GM12892 (cell line): ENCODE data around the gene COL5A1.

Experiments
- DNase-seq: peaks from one replicate; pipeline ENCODE4 v3.0.0; 2011; ENCODE audit not compliant: insufficient read length
- FAIRE-seq: peaks from 2 replicates; lab custom pipeline; 2011; peaks lifted over from hg19 to GRCh38; lab: Jason Lieb, UNC
- POLR2A ChIP-seq: IDR thresholded peaks from 2 replicates; pipeline ENCODE4 v1.6.1; 2011; ENCODE audit warnings: low read depth, low read length, control low read depth
- POLR2AphosphoS5 ChIP-seq: IDR thresholded peaks from 2 replicates; pipeline ENCODE4 v1.6.1; 2011; ENCODE audit warnings: low read depth, low read length, control low read depth
- TAF1 ChIP-seq: IDR thresholded peaks from 2 replicates; pipeline ENCODE4 v1.6.1; 2011; ENCODE audit warnings: low read depth, mild to moderate bottlenecking, control low read depth, low read length, borderline replicate concordance

COL5A1 gene

GRCh38 chr9:134726026-134726721 is 84.6 kb downstream of the COL5A1 start:
- FAIRE-seq (no peak), DNase-seq (no peak)
- no peak for TF ChIP-seq POLR2A
- TF ChIP-seq TAF1, result no peak
- no peak for TF ChIP-seq POLR2AphosphoS5

DNA sequence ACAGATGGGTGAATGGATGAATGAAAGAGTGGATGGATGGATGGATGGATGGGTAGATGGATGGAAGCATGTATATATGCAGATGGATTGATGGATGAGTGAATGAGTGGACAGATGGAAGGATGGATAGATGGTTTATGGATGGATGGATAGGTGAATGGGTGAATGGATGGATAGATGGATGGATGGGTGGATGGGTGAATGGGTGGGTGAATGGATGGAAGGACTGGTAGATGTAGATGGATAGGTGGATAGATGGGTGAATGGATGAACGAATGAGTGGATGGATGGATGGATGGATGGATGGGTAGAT is 85.1 kb downstream of the COL5A1 start:
- no peak for FAIRE-seq
- no peak for DNase-seq
- TF ChIP-seq TAF1 (no peak), POLR2AphosphoS5 (no peak), POLR2A (no peak)

DNA sequence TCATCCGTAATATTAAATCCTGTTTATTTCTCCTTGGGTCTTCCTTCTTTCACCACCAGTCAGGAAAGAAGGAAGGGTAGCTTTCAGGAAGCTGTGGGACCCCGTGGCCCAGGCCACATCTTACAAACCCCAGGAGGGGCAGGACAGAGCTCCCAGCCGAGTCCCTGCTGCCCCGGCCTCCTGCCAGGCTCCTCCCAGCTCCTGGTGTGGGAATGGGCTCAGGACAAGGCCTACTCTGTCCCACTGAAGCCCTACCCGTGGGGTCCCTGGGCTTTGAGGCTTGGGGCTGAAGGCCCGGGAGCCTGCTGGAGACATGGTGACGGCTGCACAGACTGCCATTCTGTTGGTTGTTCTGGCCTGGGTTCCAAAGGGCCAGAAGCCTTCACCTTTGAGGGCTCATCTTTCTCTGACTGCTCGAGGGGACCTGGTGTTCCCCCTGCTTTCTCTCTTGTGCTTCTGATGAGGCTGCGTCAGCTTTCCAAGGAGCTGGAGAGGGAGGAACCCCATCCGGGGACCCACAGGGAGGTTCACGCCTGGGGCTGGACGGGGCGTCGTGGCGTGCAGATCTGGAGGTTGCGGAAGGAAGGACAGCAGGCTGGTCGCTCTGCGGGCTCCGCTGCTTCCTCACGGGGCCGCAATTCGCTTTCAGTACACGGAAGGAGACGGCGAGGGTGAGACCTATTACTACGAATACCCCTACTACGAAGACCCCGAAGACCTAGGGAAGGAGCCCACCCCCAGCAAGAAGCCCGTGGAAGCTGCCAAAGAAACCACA is 86.6 kb downstream of the COL5A1 start:
- TF ChIP-seq POLR2AphosphoS5, result no peak
- no peak for TF ChIP-seq POLR2A
- no peak for TF ChIP-seq TAF1
- DNase-seq (no peak), FAIRE-seq (no peak)

DNA sequence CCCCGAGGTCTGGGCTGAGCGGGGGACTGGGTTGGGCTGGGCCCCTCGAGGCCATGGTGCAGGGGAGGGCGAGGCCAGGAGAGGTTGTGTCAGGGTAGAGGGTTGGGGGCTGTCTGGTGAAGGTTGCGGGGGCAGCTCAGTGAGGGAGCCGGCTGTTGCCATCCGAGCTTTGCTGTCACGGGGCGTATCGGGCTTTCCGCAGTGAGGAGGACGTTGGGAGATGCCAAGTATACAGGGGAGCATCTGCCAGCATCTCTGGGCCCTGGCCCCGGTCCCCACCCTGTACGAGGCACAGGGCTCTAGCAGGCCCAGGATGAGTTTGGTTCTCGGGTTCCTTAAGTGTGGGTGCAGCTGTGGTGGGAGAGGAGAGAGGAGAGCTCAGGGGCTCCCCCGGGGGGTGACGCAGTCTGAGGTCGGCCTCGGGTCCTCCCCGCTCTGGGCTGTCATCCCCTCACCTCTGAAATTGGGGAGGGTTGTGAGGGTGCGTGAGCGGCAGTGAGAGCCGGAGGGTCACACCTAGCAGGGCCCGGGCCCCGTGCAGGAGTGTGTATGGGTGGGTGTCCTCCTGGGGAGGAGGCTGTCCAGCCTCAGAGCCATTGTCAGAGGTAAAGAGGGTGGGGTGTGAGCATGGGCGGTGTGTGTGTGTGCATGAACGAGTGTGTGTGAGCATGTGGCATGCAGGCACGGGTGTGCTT is 87.3 kb downstream of the COL5A1 start:
- no peak for DNase-seq
- FAIRE-seq, result no peak
- no peak for TF ChIP-seq POLR2A
- TF ChIP-seq TAF1, result no peak
- no peak for TF ChIP-seq POLR2AphosphoS5

DNA sequence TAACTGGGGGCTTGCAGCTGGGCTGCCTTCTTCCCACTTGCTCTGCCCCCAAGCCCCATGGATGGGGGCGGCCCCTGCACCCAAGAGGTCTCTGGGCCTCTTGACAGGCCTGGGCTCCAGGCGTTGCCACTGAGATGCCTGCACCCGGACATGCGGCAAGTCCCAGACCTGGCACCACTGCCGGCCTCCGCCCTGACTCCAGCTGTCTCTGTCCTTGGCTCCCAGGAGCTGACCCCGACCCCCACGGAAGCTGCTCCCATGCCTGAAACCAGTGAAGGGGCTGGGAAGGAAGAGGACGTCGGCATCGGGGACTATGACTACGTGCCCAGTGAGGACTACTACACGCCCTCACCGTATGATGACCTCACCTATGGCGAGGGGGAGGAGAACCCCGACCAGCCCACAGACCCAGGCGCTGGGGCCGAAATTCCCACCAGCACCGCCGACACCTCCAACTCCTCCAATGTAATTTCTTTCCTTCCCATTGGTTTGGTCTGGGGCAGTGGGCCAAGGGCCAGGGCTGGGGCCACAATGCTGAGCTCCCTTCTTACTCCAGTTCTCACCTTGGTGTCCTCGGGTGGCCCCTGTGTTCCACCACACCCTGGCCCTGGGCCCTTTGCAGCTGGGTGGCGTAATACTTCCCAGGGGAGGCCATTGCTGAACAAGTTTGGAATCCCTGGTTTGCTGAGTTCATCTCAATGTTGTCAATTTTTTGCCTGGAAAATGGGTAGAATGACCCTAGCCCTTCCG is 88.6 kb downstream of the COL5A1 start:
- no peak for TF ChIP-seq POLR2A
- no peak for TF ChIP-seq POLR2AphosphoS5
- TF ChIP-seq TAF1, result no peak
- DNase-seq (no peak), FAIRE-seq (no peak)

- no peak for FAIRE-seq
- DNase-seq, result no peak
- TF ChIP-seq TAF1 (no peak), POLR2A (no peak), POLR2AphosphoS5 (no peak)
Measured at GRCh38 chr9:134730761-134731496, 89.3 kb downstream of the COL5A1 start.

GRCh38 chr9:134731497-134732391 is 90.1 kb downstream of the COL5A1 start:
- DNase-seq (no peak), FAIRE-seq (no peak)
- TF ChIP-seq TAF1 (no peak), POLR2AphosphoS5 (no peak), POLR2A (no peak)

- FAIRE-seq, result no peak
- no peak for DNase-seq
- TF ChIP-seq POLR2A (no peak), POLR2AphosphoS5 (no peak), TAF1 (no peak)
Measured at GRCh38 chr9:134732392-134733110, 90.9 kb downstream of the COL5A1 start.
